K562 (cell line): Measurements from ENCODE around the gene ARMC7. TPM values are rescaled to one million over a fixed set of nuclear protein-coding genes. Genes with fewer than 3 reads are reported as not detected.

Experiments used
- ADNP ChIP-seq: fragments of 200-800 bp; sonication (Bioruptor generic); IDR thresholded peaks from 2 replicates; pipeline ENCODE4 v1.6.1; 2016; ENCODE audit warnings: missing genetic modification characterization, missing compliant biosample characterization
- E2F1 ChIP-seq: sonication (generic); formaldehyde crosslinking; IDR thresholded peaks from 2 replicates; pipeline ENCODE4 v1.8.1; 2023; ENCODE audit warnings: mild to moderate bottlenecking, missing genetic modification reagents, moderate library complexity
- FOXK2 ChIP-seq, 2 experiments: fragments of 450-650 bp; IDR thresholded peaks in 1 of 2; conservative IDR thresholded peaks in 1 of 2; 2 replicates each; pipeline ENCODE4 v1.6.1; 2016; ENCODE audit warnings: low read depth in 2 of 2, mild to moderate bottlenecking in 1 of 2
- FUS ChIP-seq: fragments of 200-400 bp; formaldehyde crosslinking; optimal IDR thresholded peaks from 2 replicates; pipeline ENCODE3; 2017; ENCODE audit warnings: low read depth, low read length
- GABPA ChIP-seq: fragments of 200-800 bp; sonication (Bioruptor generic); conservative IDR thresholded peaks from 2 replicates; pipeline ENCODE4 v1.6.1; 2016; ENCODE audit warnings: low read depth, missing genetic modification characterization, missing compliant biosample characterization
- GABPB1 ChIP-seq: sonication (generic); formaldehyde crosslinking; IDR thresholded peaks from 2 replicates; pipeline ENCODE4 v1.8.0; 2022; ENCODE audit warnings: mild to moderate bottlenecking, missing genetic modification reagents
- HDAC1 ChIP-seq, 2 experiments: fragments of 450-650 bp; IDR thresholded peaks; 2 replicates each; pipeline ENCODE4 v1.6.1; 2016 to 2017; ENCODE audit warnings: inconsistent platforms in 1 of 2, mild to moderate bottlenecking in 1 of 2, moderate library complexity in 1 of 2
- MAFG ChIP-seq: fragments of 450-650 bp; conservative IDR thresholded peaks from 2 replicates; pipeline ENCODE4 v1.6.1; 2016; ENCODE audit warnings: missing genetic modification characterization, missing compliant biosample characterization
- MYNN ChIP-seq, 2 experiments: sonication (generic); formaldehyde crosslinking in 1 of 2; IDR thresholded peaks; 2 replicates each; pipeline versions ENCODE4 v1.5.0 to v1.6.1; 2016 to 2020; ENCODE audit warnings: antibody characterized with exemption in 1 of 2, missing genetic modification reagents in 1 of 2
- POLR2G ChIP-seq: fragments of 200-400 bp; formaldehyde crosslinking; IDR thresholded peaks from 2 replicates; pipeline ENCODE4 v1.6.1; 2017; ENCODE audit warnings: low read depth, mild to moderate bottlenecking, antibody characterized with exemption, low read length, moderate library complexity
- RFX7 ChIP-seq: fragments of 250-450 bp; sonication (Bioruptor Pico); IDR thresholded peaks from 2 replicates; pipeline ENCODE4 v1.5.1; 2021; ENCODE audit warnings: mild to moderate bottlenecking
- TBP ChIP-seq: optimal IDR thresholded peaks from 2 replicates; pipeline ENCODE3; 2011; ENCODE audit warnings: low read depth, low read length, improper control_type of control experiment
- ZNF184 ChIP-seq: sonication (generic); formaldehyde crosslinking; IDR thresholded peaks from 2 replicates; pipeline ENCODE4 v1.5.0; 2020; ENCODE audit warnings: missing genetic modification reagents
- ZNF253 ChIP-seq: fragments of 250-450 bp; sonication (Bioruptor Pico); conservative IDR thresholded peaks from 2 replicates; pipeline ENCODE4 v1.6.1; 2021; ENCODE audit warnings: mild to moderate bottlenecking
- ZNF324 ChIP-seq: fragments of 250-450 bp; sonication (Bioruptor Pico); IDR thresholded peaks from 2 replicates; pipeline ENCODE4 v1.4.0; 2020; ENCODE audit warnings: mild to moderate bottlenecking
- polyA plus RNA-seq, 8 experiments: library from polyadenylated mRNA; depleted of rRNA in 4 of 8; stranded (reverse) in 5 of 8; unstranded in 3 of 8; fragments of >200 nt; fragmentation: Nextera tagmentation in 2 of 8; fragmentation: Illumina TruSeq in 1 of 8; extraction: Ambion mirVana in 2 of 8; extraction: Trizol in 1 of 8; gene quantifications; 2 replicates each; pipeline versions ENCODE4 v1.2.1 to v1.2.3, GENCODE V29; 2011 to 2014; ENCODE audit warnings: inconsistent platforms in 1 of 8, missing spikeins in 1 of 8
- total RNA-seq, 7 experiments: library from RNA; depleted of rRNA in 6 of 7; stranded (reverse); fragments of >200 nt in 6 of 7; fragmentation: Illumina TruSeq in 2 of 7; extraction: Trizol in 2 of 7; gene quantifications; 2 replicates each; pipeline versions ENCODE4 v1.2.1 to v1.2.3, GENCODE V29; 2011 to 2021; ENCODE audit warnings: low replicate concordance in 1 of 7
- TF ChIP-seq, protein P1 (sequence below): fragments of 250-450 bp; sonication (Bioruptor Pico); IDR thresholded peaks from 2 replicates; pipeline ENCODE4 v1.8.0; 2021; ENCODE audit warnings: mild to moderate bottlenecking, moderate library complexity
- TF ChIP-seq, protein P2 (sequence below), 2 experiments: fragments of 250-450 bp in 1 of 2; fragments of 450-650 bp in 1 of 2; sonication (Bioruptor Pico) in 1 of 2; IDR thresholded peaks; 2 replicates each; pipeline versions ENCODE4 v1.6.1 to v1.8.0; 2016 to 2021; ENCODE audit warnings: mild to moderate bottlenecking in 2 of 2, moderate library complexity in 2 of 2, missing compliant biosample characterization in 1 of 2, missing genetic modification characterization in 1 of 2
- TF ChIP-seq, protein P3 (sequence below): fragments of 250-450 bp; sonication (Bioruptor Pico); IDR thresholded peaks from 2 replicates; pipeline ENCODE4 v1.4.0; 2020; ENCODE audit warnings: borderline replicate concordance
- TF ChIP-seq, protein P4 (sequence below): IDR thresholded peaks from 3 replicates; pipeline ENCODE4 v1.6.1; 2011; ENCODE audit warnings: borderline replicate concordance, mild to moderate bottlenecking; ENCODE audit not compliant: insufficient read length, insufficient read depth
- TF ChIP-seq, protein P5 (sequence below): fragments of 450-650 bp; IDR thresholded peaks from 2 replicates; pipeline ENCODE4 v1.6.1; 2017; ENCODE audit warnings: antibody characterized with exemption

The ARMC7 gene
- total and polyA plus RNA-seq, 9 of the 15 experiments (the other 6 are each of a cell fraction or from before 2014, with no cell fraction given): 1.4 to 15.2 (median 5.9) TPM

DNA sequence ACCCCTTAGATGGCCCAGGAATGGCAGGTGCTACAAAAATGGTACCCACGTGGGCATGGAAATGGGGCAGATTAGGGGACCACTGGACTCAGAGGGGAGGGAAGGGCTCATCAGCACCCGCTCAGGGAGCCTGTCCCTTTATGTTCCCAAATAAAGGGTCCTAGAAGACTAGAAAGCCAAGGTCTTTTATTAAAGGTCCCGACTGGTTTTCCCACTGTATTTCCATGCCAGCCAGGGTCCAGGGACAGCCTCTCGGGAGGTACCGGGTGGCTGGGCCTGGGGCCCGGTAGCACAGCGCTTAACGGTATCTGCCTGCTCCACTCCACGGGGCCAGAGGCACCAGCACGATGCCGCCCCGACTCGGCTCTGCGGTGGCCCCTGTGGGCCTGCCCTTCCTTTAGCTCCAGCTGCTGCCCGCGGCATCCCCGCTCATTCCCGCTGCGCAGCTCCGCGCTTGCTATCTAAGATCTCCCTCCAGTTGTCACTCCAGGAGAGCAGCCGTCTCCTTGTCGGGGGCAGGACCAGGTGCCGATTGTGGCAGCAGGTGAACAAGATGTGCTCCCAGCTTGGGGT is 20.4 kb downstream of the ARMC7 start (continued):
- no peak for TF ChIP-seq FOXK2 (conservative IDR thresholded peaks at IDR 0.05 in 1 of 2, IDR thresholded peaks at IDR 0.05 in 1 of 2; ENCODE audit: low read depth in 2 of 2)
- TF ChIP-seq GABPB1: no peak
- no peak for TF ChIP-seq E2F1 (CRISPR knock-in tag)
- TF ChIP-seq FUS: no peak
- no peak for TF ChIP-seq MYNN (IDR thresholded peaks at IDR 0.05)
- TF ChIP-seq MYNN (CRISPR knock-in tag; IDR thresholded peaks at IDR 0.05): no peak
- TF ChIP-seq ZNF184: no peak
- no peak for TF ChIP-seq RFX7 (CRISPR knock-in tag)
- TF ChIP-seq MAFG (tag): no peak
- TF ChIP-seq ADNP (tag): no peak
- TF ChIP-seq ZNF253: no peak
- TF ChIP-seq, protein P1, sequence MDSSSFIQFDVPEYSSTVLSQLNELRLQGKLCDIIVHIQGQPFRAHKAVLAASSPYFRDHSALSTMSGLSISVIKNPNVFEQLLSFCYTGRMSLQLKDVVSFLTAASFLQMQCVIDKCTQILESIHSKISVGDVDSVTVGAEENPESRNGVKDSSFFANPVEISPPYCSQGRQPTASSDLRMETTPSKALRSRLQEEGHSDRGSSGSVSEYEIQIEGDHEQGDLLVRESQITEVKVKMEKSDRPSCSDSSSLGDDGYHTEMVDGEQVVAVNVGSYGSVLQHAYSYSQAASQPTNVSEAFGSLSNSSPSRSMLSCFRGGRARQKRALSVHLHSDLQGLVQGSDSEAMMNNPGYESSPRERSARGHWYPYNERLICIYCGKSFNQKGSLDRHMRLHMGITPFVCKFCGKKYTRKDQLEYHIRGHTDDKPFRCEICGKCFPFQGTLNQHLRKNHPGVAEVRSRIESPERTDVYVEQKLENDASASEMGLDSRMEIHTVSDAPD (CRISPR knock-in tag): no peak
- TF ChIP-seq, protein P2, sequence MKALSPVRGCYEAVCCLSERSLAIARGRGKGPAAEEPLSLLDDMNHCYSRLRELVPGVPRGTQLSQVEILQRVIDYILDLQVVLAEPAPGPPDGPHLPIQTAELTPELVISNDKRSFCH (CRISPR knock-in tag; IDR thresholded peaks at IDR 0.05): no peak
- TF ChIP-seq, protein P2 (tag; IDR thresholded peaks at IDR 0.05): 0 out of 2 replicates have a peak, but pooled peaks have one; percentile 18
- no peak for TF ChIP-seq GABPA (tag)
- TF ChIP-seq POLR2G: peak; percentile 70; the same call in 1 of the 2 replicates
- TF ChIP-seq, protein P3, sequence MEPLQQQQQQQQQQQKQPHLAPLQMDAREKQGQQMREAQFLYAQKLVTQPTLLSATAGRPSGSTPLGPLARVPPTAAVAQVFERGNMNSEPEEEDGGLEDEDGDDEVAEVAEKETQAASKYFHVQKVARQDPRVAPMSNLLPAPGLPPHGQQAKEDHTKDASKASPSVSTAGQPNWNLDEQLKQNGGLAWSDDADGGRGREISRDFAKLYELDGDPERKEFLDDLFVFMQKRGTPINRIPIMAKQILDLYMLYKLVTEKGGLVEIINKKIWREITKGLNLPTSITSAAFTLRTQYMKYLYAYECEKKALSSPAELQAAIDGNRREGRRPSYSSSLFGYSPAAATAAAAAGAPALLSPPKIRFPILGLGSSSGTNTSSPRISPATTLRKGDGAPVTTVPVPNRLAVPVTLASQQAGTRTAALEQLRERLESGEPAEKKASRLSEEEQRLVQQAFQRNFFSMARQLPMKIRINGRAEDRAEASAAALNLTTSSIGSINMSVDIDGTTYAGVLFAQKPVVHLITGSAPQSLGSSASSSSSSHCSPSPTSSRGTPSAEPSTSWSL (CRISPR knock-in tag): no peak
- TF ChIP-seq ZNF324 (CRISPR knock-in tag): no peak
- no peak for TF ChIP-seq TBP
- peak in 1 of 2 experiments; percentile 4; a peak in 1 of 4 replicates for TF ChIP-seq HDAC1 (IDR thresholded peaks at IDR 0.05)
- TF ChIP-seq, protein P4, sequence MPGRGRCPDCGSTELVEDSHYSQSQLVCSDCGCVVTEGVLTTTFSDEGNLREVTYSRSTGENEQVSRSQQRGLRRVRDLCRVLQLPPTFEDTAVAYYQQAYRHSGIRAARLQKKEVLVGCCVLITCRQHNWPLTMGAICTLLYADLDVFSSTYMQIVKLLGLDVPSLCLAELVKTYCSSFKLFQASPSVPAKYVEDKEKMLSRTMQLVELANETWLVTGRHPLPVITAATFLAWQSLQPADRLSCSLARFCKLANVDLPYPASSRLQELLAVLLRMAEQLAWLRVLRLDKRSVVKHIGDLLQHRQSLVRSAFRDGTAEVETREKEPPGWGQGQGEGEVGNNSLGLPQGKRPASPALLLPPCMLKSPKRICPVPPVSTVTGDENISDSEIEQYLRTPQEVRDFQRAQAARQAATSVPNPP: no peak
- TF ChIP-seq, protein P5, sequence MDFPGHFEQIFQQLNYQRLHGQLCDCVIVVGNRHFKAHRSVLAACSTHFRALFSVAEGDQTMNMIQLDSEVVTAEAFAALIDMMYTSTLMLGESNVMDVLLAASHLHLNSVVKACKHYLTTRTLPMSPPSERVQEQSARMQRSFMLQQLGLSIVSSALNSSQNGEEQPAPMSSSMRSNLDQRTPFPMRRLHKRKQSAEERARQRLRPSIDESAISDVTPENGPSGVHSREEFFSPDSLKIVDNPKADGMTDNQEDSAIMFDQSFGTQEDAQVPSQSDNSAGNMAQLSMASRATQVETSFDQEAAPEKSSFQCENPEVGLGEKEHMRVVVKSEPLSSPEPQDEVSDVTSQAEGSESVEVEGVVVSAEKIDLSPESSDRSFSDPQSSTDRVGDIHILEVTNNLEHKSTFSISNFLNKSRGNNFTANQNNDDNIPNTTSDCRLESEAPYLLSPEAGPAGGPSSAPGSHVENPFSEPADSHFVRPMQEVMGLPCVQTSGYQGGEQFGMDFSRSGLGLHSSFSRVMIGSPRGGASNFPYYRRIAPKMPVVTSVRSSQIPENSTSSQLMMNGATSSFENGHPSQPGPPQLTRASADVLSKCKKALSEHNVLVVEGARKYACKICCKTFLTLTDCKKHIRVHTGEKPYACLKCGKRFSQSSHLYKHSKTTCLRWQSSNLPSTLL: no peak
